Right lobe of liver (tissue), 6 donors: Measurements from ENCODE around the gene ACVR2B. TPM values are rescaled to one million over a fixed set of nuclear protein-coding genes. Genes with fewer than 3 reads are reported as not detected.

Experiments
- ATAC-seq, 4 donors: fragments of 200-7000 bp; cut with Tn5 transposase; one replicate each; pipeline ENCODE4 v1.9.1; 2020; ENCODE audit warnings: mild to moderate bottlenecking in 4 of 4, moderate library complexity in 4 of 4
- DNase-seq, 3 donors: peaks; one replicate each; pipeline ENCODE4 v3.0.0-alpha.2; 2020
- H3K27ac ChIP-seq, 3 donors: fragments of 200-600 bp; one replicate each; pipeline ENCODE4 v1.8.0; 2022
- H3K27me3 ChIP-seq, 2 donors: fragments of 200-600 bp; one replicate each; pipeline ENCODE4 v1.8.0; 2022
- H3K36me3 ChIP-seq, 4 donors: fragments of 200-600 bp; sonication (generic) in 1 of 4; one replicate each; pipeline versions ENCODE4 v1.5.1 to v1.8.0; 2017 to 2022; ENCODE audit warnings: control low read depth in 1 of 4
- H3K4me1 ChIP-seq, 4 donors: fragments of 200-600 bp; sonication (generic) in 1 of 4; one replicate each; pipeline versions ENCODE4 v1.5.1 to v1.8.0; 2017 to 2022; ENCODE audit warnings: control low read depth in 1 of 4
- H3K4me3 ChIP-seq, 3 donors: fragments of 200-600 bp; one replicate each; pipeline ENCODE4 v1.8.0; 2022
- H3K9me3 ChIP-seq, 4 donors: fragments of 200-600 bp; sonication (generic) in 1 of 4; one replicate each; pipeline versions ENCODE4 v1.5.1 to v1.8.0; 2017 to 2022; ENCODE audit warnings: control low read depth in 1 of 4
- CTCF ChIP-seq, 4 donors: fragments of 200-600 bp in 3 of 4; fragments of 450-650 bp in 1 of 4; IDR thresholded peaks; one replicate each; pipeline versions ENCODE4 v1.5.1 to v1.8.0; 2016 to 2022; ENCODE audit warnings: antibody characterized with exemption in 4 of 4, mild to moderate bottlenecking in 2 of 4
- POLR2A ChIP-seq: fragments of 450-650 bp; IDR thresholded peaks from one replicate; pipeline ENCODE4 v1.6.1; 2017; ENCODE audit warnings: antibody characterized with exemption, mild to moderate bottlenecking
- WGBS: methylation state at CpG from one replicate; pipeline ENCODE4 v1.1.6; 2018; ENCODE audit warnings: low coverage, low lambda C conversion rate; ENCODE audit not compliant: insufficient coverage; ENCODE audit errors: missing lambda C conversion rate; 5-methylcytosine and 5-hydroxymethylcytosine counted together
- intact Hi-C, 2 donors: fragments of 100-400 bp; cut with DNase I; formaldehyde crosslinking; loops; one replicate each; pipeline versions ENCODE4 v1.11.2 to v1.14.1; 2022
- total RNA-seq, 6 experiments: library from RNA; depleted of rRNA in 2 of 6; stranded (reverse); fragments of >200 nt in 2 of 6; fragmentation: NEBNext Ultra II Directional in 3 of 6; extraction: Animal tissue kit (Norgen Biotek cat#: 25700) in 3 of 6; gene quantifications; one replicate each; pipeline versions ENCODE4 v1.1.0 to v1.2.4, GENCODE V29; 2016 to 2023
- donor health status: DM: no; HTN: yes; CAD: no.
- donor health status: DM: no; HTN: no; CAD: no.
- donor health status: DM: no; HTN: no; CAD: no.
- donor health status: DM: no; HTN: yes; CAD: no.
- donor health status: DM: no; HTN: yes; CAD: no.

Gene ACVR2B
- total RNA-seq, 6 experiments from 2014 or later, result 2.0 to 5.9 (median 4.4) TPM

DNA sequence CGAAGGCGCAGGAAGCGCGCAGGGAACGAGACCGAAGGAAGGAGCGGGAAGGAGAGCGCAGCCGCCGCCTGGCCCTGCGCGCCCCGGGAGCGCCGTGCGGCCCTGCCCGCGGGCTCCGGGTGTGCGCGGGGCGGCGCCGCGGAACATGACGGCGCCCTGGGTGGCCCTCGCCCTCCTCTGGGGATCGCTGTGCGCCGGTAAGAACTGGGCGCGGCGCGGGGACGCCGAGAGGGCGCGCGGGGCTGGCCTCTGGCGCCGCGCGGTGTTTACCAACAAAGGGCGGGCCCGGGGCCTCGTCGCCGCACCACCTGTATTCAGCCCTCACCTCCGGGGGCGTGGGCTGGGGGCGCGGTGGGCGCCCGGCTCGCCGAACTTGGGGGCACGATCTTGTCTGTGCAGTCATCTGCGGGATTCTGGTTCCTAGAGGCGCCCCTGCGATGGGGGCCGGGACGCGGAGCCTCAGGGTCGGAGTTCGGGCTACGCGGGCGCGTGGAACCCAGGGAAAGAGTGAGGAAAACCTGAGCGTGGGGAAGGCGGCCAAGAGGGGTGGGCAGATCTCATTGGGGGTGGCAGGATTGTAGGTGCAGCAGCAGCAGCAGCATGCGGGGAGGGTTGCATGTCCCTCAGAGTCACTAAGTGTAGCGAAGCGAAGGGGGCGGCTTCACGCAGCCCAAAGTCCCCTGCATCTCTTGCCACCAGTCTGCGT, 641 bp downstream of the ACVR2B start:
- ATAC-seq (peak; percentile 11 to 47 (median 38)), DNase-seq (peak; percentile 55 to 68 (median 67))
- Histone ChIP-seq H3K27me3 (no peaks in the 10 kb centered on the region), H3K27ac (peak overlapping the region; percentile 58 to 90 (median 77)), H3K4me3 (peak overlapping the region; percentile 68 to 78 (median 70)), H3K36me3 (no peaks in the 10 kb centered on the region), H3K9me3 (no peaks in the 10 kb centered on the region), H3K4me1 (peaks cover 0 to 25% (median 8%) of the 10 kb centered on the region in 4 donors)
- intact Hi-C loops, result no loop called here
- 1% methylated on average over 12 of the region's 78 CpGs for WGBS
- TF ChIP-seq CTCF (IDR thresholded peaks at IDR 0.05), result peak in 1 of 4 donors; percentile 12
- TF ChIP-seq POLR2A, result peak; percentile 24

GRCh38 chr3:38454884-38455638, 1.4 kb downstream of the ACVR2B start:
- ATAC-seq, result peak; percentile 73 to 81 (median 74)
- H3K27ac ChIP-seq, result peak overlapping the region; percentile 58 to 90 (median 77)
- H3K36me3 ChIP-seq, result no peaks in the 10 kb centered on the region
- WGBS, result no CpG with 5 or more reads among the region's 72 CpGs
- no peak for TF ChIP-seq POLR2A
- no peak for TF ChIP-seq CTCF (IDR thresholded peaks at IDR 0.05)
- no peaks in the 10 kb centered on the region for H3K9me3 ChIP-seq
- DNase-seq, result peak; percentile 86 to 91 (median 89)
- peaks cover 0 to 29% (median 11%) of the 10 kb centered on the region in 4 donors for H3K4me1 ChIP-seq
- peak overlapping the region; percentile 68 to 78 (median 70) for H3K4me3 ChIP-seq
- intact Hi-C loops, result no loop called here
- H3K27me3 ChIP-seq, result no peaks in the 10 kb centered on the region

GRCh38 chr3:38455639-38456430, 2.1 kb downstream of the ACVR2B start:
- Histone ChIP-seq H3K27me3 (no peaks in the 10 kb centered on the region), H3K4me1 (peaks cover 0 to 37% (median 15%) of the 10 kb centered on the region in 4 donors), H3K4me3 (peak overlapping the region; percentile 68 to 78 (median 70)), H3K27ac (peak overlapping the region; percentile 58 to 90 (median 77)), H3K36me3 (no peaks in the 10 kb centered on the region), H3K9me3 (no peaks in the 10 kb centered on the region)
- ATAC-seq, result peak in 2 of 4 donors; percentile 0 to 3
- DNase-seq, result no peak
- intact Hi-C loops, result no loop called here
- peak; percentile 48 for TF ChIP-seq POLR2A
- no peak for TF ChIP-seq CTCF (IDR thresholded peaks at IDR 0.05)
- 0% methylated on average over 7 of the region's 15 CpGs for WGBS

- Histone ChIP-seq H3K9me3 (no peaks in the 10 kb centered on the region), H3K27me3 (no peaks in the 10 kb centered on the region), H3K4me1 (peaks cover 0 to 45% (median 15%) of the 10 kb centered on the region in 4 donors), H3K27ac (no peak overlapping the region), H3K4me3 (no peak overlapping the region), H3K36me3 (no peaks in the 10 kb centered on the region)
- 81% methylated on average over 5 of the region's 9 CpGs for WGBS
- ATAC-seq, result no peak
- intact Hi-C loops, result no loop called here
- DNase-seq, result no peak
- TF ChIP-seq CTCF (IDR thresholded peaks at IDR 0.05) (no peak), POLR2A (no peak)
Observed at GRCh38 chr3:38457111-38458003, 3.7 kb downstream of the ACVR2B start.
